Glutamatergic neuron (in vitro differentiated cells): ENCODE results near the gene EFNA2. TPM values are rescaled to one million over a fixed set of nuclear protein-coding genes. Genes with fewer than 3 reads are reported as not detected.
A peak's percentile ranks its signal among the peaks of the same experiment; 100 is the strongest.
"Not testable (repeated sequence)": the region's sequence is repeated elsewhere in the genome, so short reads cannot be mapped to it uniquely, and the experiment has no call there.

Source experiments
- DNase-seq: peaks from one replicate; pipeline ENCODE4 v3.0.0; 2022
- H3K27ac Mint-ChIP-seq: one replicate; pipeline ENCODE4 v1.8.0; 2020; ENCODE audit warnings: mild to moderate bottlenecking, mixed read lengths, inconsistent platforms; ENCODE audit not compliant: unreplicated experiment
- H3K27me3 Mint-ChIP-seq: one replicate; pipeline ENCODE4 v1.8.0; 2020; ENCODE audit warnings: mild to moderate bottlenecking, moderate library complexity, mixed read lengths, inconsistent platforms; ENCODE audit not compliant: unreplicated experiment
- H3K36me3 Mint-ChIP-seq: one replicate; pipeline ENCODE4 v1.8.0; 2020; ENCODE audit warnings: mild to moderate bottlenecking, mixed read lengths, inconsistent platforms; ENCODE audit not compliant: unreplicated experiment
- H3K4me1 Mint-ChIP-seq: one replicate; pipeline ENCODE4 v1.8.0; 2020; ENCODE audit warnings: mild to moderate bottlenecking, low read depth, mixed read lengths, inconsistent platforms; ENCODE audit not compliant: unreplicated experiment
- H3K4me3 Mint-ChIP-seq: one replicate; pipeline ENCODE4 v1.8.0; 2020; ENCODE audit warnings: mild to moderate bottlenecking, mixed read lengths, inconsistent platforms; ENCODE audit not compliant: unreplicated experiment
- H3K9me3 Mint-ChIP-seq: one replicate; pipeline ENCODE4 v1.8.0; 2020; ENCODE audit warnings: mild to moderate bottlenecking, moderate library complexity, mixed read lengths, inconsistent platforms; ENCODE audit not compliant: unreplicated experiment
- total RNA-seq: library from RNA; stranded (reverse); fragmentation: NEBNext Ultra II Directional; extraction: Animal tissue kit (Norgen Biotek cat#: 25700); gene quantifications from one replicate; pipeline ENCODE4 v1.2.1, GENCODE V29; 2021; ENCODE audit not compliant: unreplicated experiment
- TF ChIP-seq, protein P1 (sequence below): fragments of 200-600 bp; sonication (generic); IDR thresholded peaks from one replicate; pipeline ENCODE4 v1.5.0; 2021; ENCODE audit not compliant: partially characterized antibody, unreplicated experiment

The EFNA2 gene
- total RNA-seq, 1 donor from 2014 or later = 61.4 TPM

DNA sequence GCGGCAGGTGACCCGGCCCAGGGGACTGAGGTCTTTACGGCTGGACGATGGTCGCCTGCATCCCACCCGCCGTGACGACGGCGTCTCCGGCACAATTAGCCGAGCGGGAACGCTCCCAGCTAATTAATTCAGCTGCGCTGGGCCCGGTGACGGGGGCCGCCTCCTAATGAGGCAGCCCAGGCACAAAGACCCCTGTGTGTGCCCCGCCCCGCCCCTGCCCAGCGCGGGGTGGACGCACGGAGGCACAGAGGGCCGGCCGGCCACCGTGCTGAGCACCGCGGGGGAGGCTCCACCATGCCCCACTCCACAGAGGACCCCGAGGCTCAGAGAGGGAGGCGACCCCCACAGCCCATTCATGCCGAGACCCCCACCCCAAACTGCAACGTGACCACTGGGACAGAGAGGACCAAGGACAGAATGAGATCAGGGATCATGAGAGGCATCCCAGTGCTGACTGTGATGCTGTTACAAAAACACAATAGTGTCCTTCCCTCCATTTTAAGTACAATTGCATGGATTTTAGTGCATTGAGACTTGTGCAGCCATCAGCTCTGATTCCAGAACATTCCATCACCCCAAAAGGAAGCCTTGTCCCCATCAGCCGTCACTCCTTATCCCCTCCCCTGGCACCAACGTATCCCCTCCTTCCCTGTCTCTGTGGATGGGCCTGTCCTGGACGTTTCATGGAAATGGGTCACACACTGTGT is 17.0 kb downstream of the EFNA2 start:
- Mint-ChIP-seq H3K36me3 (no peaks in the 10 kb centered on the region), H3K4me1 (no peaks in the 10 kb centered on the region), H3K27me3 (peaks cover 2% of the 10 kb centered on the region), H3K4me3 (peak overlapping the region; percentile 20), H3K9me3 (peaks cover 2% of the 10 kb centered on the region), H3K27ac (no peak overlapping the region)
- TF ChIP-seq, protein P1, sequence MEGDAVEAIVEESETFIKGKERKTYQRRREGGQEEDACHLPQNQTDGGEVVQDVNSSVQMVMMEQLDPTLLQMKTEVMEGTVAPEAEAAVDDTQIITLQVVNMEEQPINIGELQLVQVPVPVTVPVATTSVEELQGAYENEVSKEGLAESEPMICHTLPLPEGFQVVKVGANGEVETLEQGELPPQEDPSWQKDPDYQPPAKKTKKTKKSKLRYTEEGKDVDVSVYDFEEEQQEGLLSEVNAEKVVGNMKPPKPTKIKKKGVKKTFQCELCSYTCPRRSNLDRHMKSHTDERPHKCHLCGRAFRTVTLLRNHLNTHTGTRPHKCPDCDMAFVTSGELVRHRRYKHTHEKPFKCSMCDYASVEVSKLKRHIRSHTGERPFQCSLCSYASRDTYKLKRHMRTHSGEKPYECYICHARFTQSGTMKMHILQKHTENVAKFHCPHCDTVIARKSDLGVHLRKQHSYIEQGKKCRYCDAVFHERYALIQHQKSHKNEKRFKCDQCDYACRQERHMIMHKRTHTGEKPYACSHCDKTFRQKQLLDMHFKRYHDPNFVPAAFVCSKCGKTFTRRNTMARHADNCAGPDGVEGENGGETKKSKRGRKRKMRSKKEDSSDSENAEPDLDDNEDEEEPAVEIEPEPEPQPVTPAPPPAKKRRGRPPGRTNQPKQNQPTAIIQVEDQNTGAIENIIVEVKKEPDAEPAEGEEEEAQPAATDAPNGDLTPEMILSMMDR = no peak
- no peak for DNase-seq

DNA sequence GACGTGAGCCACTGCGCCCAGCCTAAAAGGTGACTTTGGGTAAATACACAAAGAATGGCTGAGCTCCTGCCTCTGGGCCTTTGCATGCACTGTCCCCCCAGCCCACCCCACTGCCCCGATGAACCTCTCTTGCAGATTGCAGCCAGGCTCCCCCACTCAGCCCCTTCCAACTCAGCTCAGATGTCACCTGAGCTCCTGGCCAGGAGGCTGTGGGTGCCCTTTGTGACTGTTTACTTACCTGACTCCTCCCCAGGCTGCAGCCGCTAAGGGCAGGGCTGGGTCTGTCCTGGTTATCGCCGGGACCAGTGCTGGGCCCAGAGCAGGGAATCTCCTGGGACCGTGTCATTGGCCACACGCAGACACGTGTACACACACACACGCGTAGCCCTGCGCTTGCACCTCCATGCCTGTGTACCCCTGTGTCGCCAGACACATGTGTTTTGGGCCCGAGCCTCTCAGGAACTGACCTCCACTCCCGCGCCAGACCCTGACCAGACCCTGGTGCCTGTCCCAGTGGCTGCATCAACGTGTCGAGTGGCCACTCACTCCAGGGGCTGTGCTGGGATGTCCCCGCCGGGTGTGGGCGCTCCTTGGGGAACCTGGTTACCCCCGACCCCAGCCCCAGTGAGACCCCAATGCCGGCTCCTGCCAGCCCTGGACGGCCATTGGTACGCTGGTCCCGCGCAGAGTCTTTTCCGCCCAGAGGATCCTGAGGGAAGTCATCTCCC is 18.7 kb downstream of the EFNA2 start:
- Mint-ChIP-seq H3K36me3 (no peaks in the 10 kb centered on the region), H3K27ac (no peak overlapping the region), H3K9me3 (peaks cover 2% of the 10 kb centered on the region), H3K4me3 (no peak overlapping the region), H3K27me3 (peaks cover 2% of the 10 kb centered on the region), H3K4me1 (no peaks in the 10 kb centered on the region)
- TF ChIP-seq, protein P1 = no peak
- DNase-seq = no peak

DNA sequence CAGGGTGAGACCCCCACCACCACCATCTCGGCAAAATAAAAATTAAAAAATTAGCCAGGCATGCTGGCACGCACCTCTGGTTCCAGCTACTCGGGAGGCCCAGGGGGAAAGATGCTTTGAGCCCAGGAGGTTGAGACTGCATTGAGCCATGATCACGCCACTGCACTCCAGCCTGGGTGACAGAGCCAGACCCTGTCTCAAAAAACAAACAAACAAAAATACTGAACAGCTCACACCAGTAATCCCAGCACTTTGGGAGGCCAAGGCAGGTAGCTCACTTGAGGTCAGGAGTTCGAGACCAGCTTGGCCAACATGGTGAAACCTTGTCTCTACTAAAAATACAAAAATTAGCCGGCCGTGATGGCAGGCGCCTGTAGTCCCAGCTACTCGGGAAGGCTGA is 19.7 kb downstream of the EFNA2 start:
- not testable (repeated sequence) for H3K27me3 Mint-ChIP-seq, H3K36me3 Mint-ChIP-seq, H3K9me3 Mint-ChIP-seq, H3K4me3 Mint-ChIP-seq, H3K27ac Mint-ChIP-seq, H3K4me1 Mint-ChIP-seq, DNase-seq

DNA sequence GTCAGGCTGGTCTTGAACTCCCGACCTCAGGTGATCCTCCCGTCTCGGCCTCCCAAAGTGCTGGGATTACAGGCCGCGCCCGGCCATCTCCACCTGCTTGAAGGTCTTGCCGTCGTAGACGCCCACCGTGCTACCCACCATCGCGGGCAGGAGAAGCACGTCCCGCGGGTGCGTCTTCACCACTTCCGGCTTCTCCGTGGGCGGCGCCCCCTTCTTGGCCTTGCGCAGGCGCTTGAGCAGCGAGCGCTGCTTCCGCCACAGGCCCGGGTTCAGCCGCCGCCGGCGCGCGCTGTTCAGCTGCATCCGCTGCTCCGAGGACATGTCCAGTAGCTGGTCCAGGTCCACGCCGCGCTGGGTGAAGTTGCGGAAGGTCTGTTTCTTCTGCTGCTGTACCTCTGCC is 21.6 kb downstream of the EFNA2 start:
- no peak overlapping the region for H3K27ac Mint-ChIP-seq
- no peak for DNase-seq
- peaks cover 2% of the 10 kb centered on the region for H3K9me3 Mint-ChIP-seq
- TF ChIP-seq, protein P1 = no peak
- H3K36me3 Mint-ChIP-seq = no peaks in the 10 kb centered on the region
- no peaks in the 10 kb centered on the region for H3K4me1 Mint-ChIP-seq
- no peak overlapping the region for H3K4me3 Mint-ChIP-seq
- H3K27me3 Mint-ChIP-seq = no peaks in the 10 kb centered on the region

DNA sequence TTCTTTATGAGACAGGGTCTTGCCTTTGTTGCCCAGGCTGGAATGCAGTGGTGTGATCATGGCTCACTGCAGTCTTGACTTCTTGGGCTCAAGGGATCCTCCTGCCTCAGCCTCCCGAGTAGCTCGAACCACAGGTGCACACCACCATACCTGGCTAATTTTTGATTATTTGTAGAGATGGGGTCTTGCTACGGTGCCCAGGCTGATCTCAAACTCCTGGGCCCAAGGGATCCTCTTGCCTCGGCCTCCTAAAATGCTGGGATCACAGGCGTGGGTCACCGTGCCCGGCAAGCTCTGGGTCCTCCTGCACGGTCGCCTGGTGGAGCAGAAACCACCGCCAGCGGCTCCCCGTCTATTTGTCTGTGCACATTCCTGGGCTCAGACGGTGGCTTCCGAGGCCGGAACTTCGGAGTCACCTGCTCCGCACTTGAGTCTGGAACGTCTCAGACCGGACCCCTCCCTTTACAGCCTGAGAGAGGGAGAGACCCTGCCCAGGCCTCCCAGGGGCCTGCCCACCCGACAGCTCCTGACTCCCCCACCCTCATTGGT is 22.2 kb downstream of the EFNA2 start:
- H3K4me3 Mint-ChIP-seq = no peak overlapping the region
- H3K27me3 Mint-ChIP-seq = no peaks in the 10 kb centered on the region
- TF ChIP-seq, protein P1 = no peak
- DNase-seq = no peak
- H3K36me3 Mint-ChIP-seq = no peaks in the 10 kb centered on the region
- no peaks in the 10 kb centered on the region for H3K4me1 Mint-ChIP-seq
- H3K27ac Mint-ChIP-seq = no peak overlapping the region
- H3K9me3 Mint-ChIP-seq = peaks cover 2% of the 10 kb centered on the region
